HepG2 (cell line): ENCODE data around the gene CRISP3. TPM values are rescaled to one million over a fixed set of nuclear protein-coding genes. Genes with fewer than 3 reads are reported as not detected.

ENCODE experiments used
- ATAC-seq: fragments of 200-7000 bp; cut with Tn5 transposase; 3 replicates; pipeline ENCODE4 v1.9.1; 2020; ENCODE audit warnings: mild to moderate bottlenecking, moderate library complexity
- BruUV-seq: library from RNA; stranded (reverse); fragments of 400-500 nt; replicated peaks from 2 replicates; lab custom pipeline; 2021; lab: Mats Ljungman, UMichigan
- CTCF ChIA-PET: fragments of 300-600 bp; formaldehyde crosslinking; extraction: SDS; loops from one replicate; lab custom pipeline; 2021; ENCODE audit warnings: low total read pairs, inconsistent platforms, low intra/inter-chr PET ratio; lab: Yijun Ruan, JAX
- POLR2A ChIA-PET: fragments of 350-600 bp; sonication (Branson Sonifier 250); formaldehyde crosslinking; loops from one replicate; lab custom pipeline; 2020; ENCODE audit warnings: antibody characterized with exemption, inconsistent platforms; lab: Yijun Ruan, JAX
- DNase-seq: peaks from one replicate; pipeline ENCODE4 v3.0.0-alpha.2; 2015; ENCODE audit warnings: low spot score
- FAIRE-seq: peaks from 3 replicates; lab custom pipeline; 2011; peaks lifted over from hg19 to GRCh38; lab: Jason Lieb, UNC
- H2AFZ ChIP-seq: one replicate; pipeline ENCODE4 v1.6.1; 2011; ENCODE audit warnings: low read length, inconsistent platforms
- H3K27ac ChIP-seq: fragments of 300-600 bp; 3 replicates; pipeline ENCODE4 v1.8.0; 2011; ENCODE audit warnings: mixed run types, mild to moderate bottlenecking, mixed read lengths, low read length, inconsistent platforms; ENCODE audit not compliant: insufficient read depth; ENCODE audit errors: extremely low read length
- H3K27me3 ChIP-seq, 2 experiments: fragments of 200-600 bp in 1 of 2; 2 replicates in 1 of 2; 3 replicates in 1 of 2; pipeline versions ENCODE4 v1.6.0 to v1.8.0; 2011; ENCODE audit warnings: low read length in 2 of 2, mild to moderate bottlenecking in 2 of 2, moderate library complexity in 2 of 2, inconsistent platforms in 1 of 2; ENCODE audit not compliant: insufficient read depth in 2 of 2, control insufficient read depth in 1 of 2
- H3K36me3 ChIP-seq, 2 experiments: fragments of 200-600 bp in 1 of 2; replicated peaks in 1 of 2; 2 replicates in 1 of 2; 3 replicates in 1 of 2; pipeline versions ENCODE4 v1.5.1 to v1.8.0; 2011; ENCODE audit warnings: low read length in 2 of 2, inconsistent platforms in 1 of 2; ENCODE audit not compliant: insufficient read depth in 2 of 2, control insufficient read depth in 1 of 2
- H3K4me1 ChIP-seq: 2 replicates; pipeline ENCODE4 v1.5.1; 2012; ENCODE audit warnings: low read length, inconsistent platforms; ENCODE audit not compliant: insufficient read depth
- H3K4me2 ChIP-seq: 2 replicates; pipeline ENCODE4 v1.6.0; 2011; ENCODE audit warnings: low read depth, low read length, inconsistent platforms
- H3K4me3 ChIP-seq, 3 experiments: fragments of 200-600 bp in 1 of 3; sonication (generic), shearing (Covaris generic) in 1 of 3; replicated peaks in 1 of 3; 2 replicates each; pipeline ENCODE4 v1.5.1; 2011 to 2016; ENCODE audit warnings: low read length in 3 of 3, inconsistent platforms in 2 of 3, low read depth in 2 of 3, mild to moderate bottlenecking in 2 of 3, control low read depth in 1 of 3, mixed read lengths in 1 of 3; ENCODE audit not compliant: insufficient read depth in 1 of 3
- H3K79me2 ChIP-seq: one replicate; pipeline ENCODE4 v1.6.1; 2011; ENCODE audit warnings: low read length, inconsistent platforms; ENCODE audit not compliant: insufficient read depth
- H3K9ac ChIP-seq: 2 replicates; pipeline ENCODE4 v1.6.0; 2011; ENCODE audit warnings: mild to moderate bottlenecking, low read depth, low read length, inconsistent platforms; ENCODE audit not compliant: insufficient read depth
- H3K9me3 ChIP-seq: 2 replicates; pipeline ENCODE4 v1.5.1; 2012; ENCODE audit warnings: mild to moderate bottlenecking, low read length
- H4K20me1 ChIP-seq: 2 replicates; pipeline ENCODE4 v1.6.0; 2011; ENCODE audit warnings: inconsistent platforms, mild to moderate bottlenecking, low read length, moderate library complexity; ENCODE audit not compliant: insufficient read depth
- ARID2 ChIP-seq: sonication (generic); formaldehyde crosslinking; IDR thresholded peaks from 2 replicates; pipeline ENCODE4 v1.8.1; 2022; ENCODE audit warnings: mild to moderate bottlenecking, missing genetic modification reagents, borderline replicate concordance
- BHLHE40 ChIP-seq: IDR thresholded peaks from 2 replicates; pipeline ENCODE4 v1.6.1; 2011; ENCODE audit warnings: low read length, improper control_type of control experiment
- CENPT ChIP-seq: sonication (generic); formaldehyde crosslinking; IDR thresholded peaks from 2 replicates; pipeline ENCODE4 v1.8.0; 2022; ENCODE audit warnings: low read depth, mild to moderate bottlenecking, moderate library complexity, missing genetic modification reagents
- CHD2 ChIP-seq: IDR thresholded peaks from 2 replicates; pipeline ENCODE4 v1.6.1; 2011; ENCODE audit warnings: low read depth, low read length, improper control_type of control experiment
- ELF3 ChIP-seq: IDR thresholded peaks from 2 replicates; pipeline ENCODE4 v1.6.1; 2016; ENCODE audit warnings: missing genetic modification reagents, missing compliant biosample characterization
- FOXJ3 ChIP-seq: sonication (generic); formaldehyde crosslinking; IDR thresholded peaks from 2 replicates; pipeline ENCODE4 v1.4.0; 2020; ENCODE audit warnings: missing genetic modification reagents, mild to moderate bottlenecking, borderline replicate concordance
- HMG20B ChIP-seq: conservative IDR thresholded peaks from 2 replicates; pipeline ENCODE4 v1.6.1; 2016; ENCODE audit warnings: missing genetic modification reagents, missing compliant biosample characterization
- SAP130 ChIP-seq: IDR thresholded peaks from 2 replicates; pipeline ENCODE4 v1.6.1; 2016; ENCODE audit warnings: low read depth
- SPEN ChIP-seq: sonication (generic); formaldehyde crosslinking; IDR thresholded peaks from 2 replicates; pipeline ENCODE4 v1.5.1; 2020; ENCODE audit warnings: low read depth, mild to moderate bottlenecking, missing genetic modification reagents
- SRF ChIP-seq: IDR thresholded peaks from 2 replicates; pipeline ENCODE4 v1.6.1; 2011; ENCODE audit warnings: mild to moderate bottlenecking, low read depth, low read length, moderate library complexity
- TCF7L2 ChIP-seq: IDR thresholded peaks from 2 replicates; pipeline ENCODE4 v1.6.1; 2011; ENCODE audit warnings: mild to moderate bottlenecking, low read depth, low read length, moderate library complexity
- ZMAT3 ChIP-seq: sonication (generic); formaldehyde crosslinking; conservative IDR thresholded peaks from 2 replicates; pipeline ENCODE4 v1.7.0; 2021; ENCODE audit warnings: missing genetic modification reagents
- ZNF550 ChIP-seq: sonication (generic); formaldehyde crosslinking; IDR thresholded peaks from 2 replicates; pipeline ENCODE4 v1.4.0; 2020; ENCODE audit warnings: mild to moderate bottlenecking, missing genetic modification reagents, borderline replicate concordance
- ZNF558 ChIP-seq: sonication (generic); formaldehyde crosslinking; IDR thresholded peaks from 2 replicates; pipeline ENCODE4 v1.9.0; 2022; ENCODE audit warnings: mild to moderate bottlenecking, missing genetic modification reagents, borderline replicate concordance
- ZNF790 ChIP-seq: sonication (generic); formaldehyde crosslinking; IDR thresholded peaks from 2 replicates; pipeline ENCODE4 v1.8.0; 2022; ENCODE audit warnings: missing genetic modification reagents, mild to moderate bottlenecking, borderline replicate concordance
- WGBS: methylation state at CpG from one replicate; pipeline ENCODE4 v1.1.6; 2017; ENCODE audit warnings: low lambda C conversion rate; 5-methylcytosine and 5-hydroxymethylcytosine counted together
- in situ Hi-C: cut with HindIII; loops from 2 replicates; pipeline ENCODE4 v1.10.0; 2017; ENCODE audit warnings: low pct_unique_long_range_greater_than_20kb; ENCODE audit not compliant: extremely low pct_ligation_motif_present
- intact Hi-C: fragments of 100-400 bp; cut with micrococcal nuclease; formaldehyde crosslinking; loops from one replicate; pipeline ENCODE4 v1.10.0; 2022; ENCODE audit not compliant: unreplicated experiment
- polyA plus RNA-seq, 8 experiments: library from polyadenylated mRNA; depleted of rRNA in 3 of 8; stranded (reverse) in 7 of 8; unstranded in 1 of 8; fragments of >200 nt; fragmentation: Illumina TruSeq in 4 of 8; extraction: Trizol in 4 of 8; gene quantifications; 2 replicates each; pipeline versions ENCODE4 v1.2.1 to v1.2.3, GENCODE V29; 2011 to 2016; ENCODE audit warnings: low read depth in 4 of 8, missing spikeins in 1 of 8, mixed read lengths in 1 of 8; ENCODE audit not compliant: insufficient read depth in 1 of 8
- total RNA-seq, 5 experiments: library from RNA; depleted of rRNA; stranded (reverse); fragments of >200 nt; fragmentation: Illumina TruSeq; extraction: Trizol; gene quantifications; 2 replicates each; pipeline ENCODE4 v1.2.3, GENCODE V29; 2016; ENCODE audit warnings: low read depth in 1 of 5
- TF ChIP-seq, protein P1 (sequence below): sonication (generic); formaldehyde crosslinking; IDR thresholded peaks from 2 replicates; pipeline ENCODE4 v1.4.0; 2020; ENCODE audit warnings: low read depth, mild to moderate bottlenecking, missing genetic modification reagents
- TF ChIP-seq, protein P2 (sequence below): sonication (generic); formaldehyde crosslinking; IDR thresholded peaks from 2 replicates; pipeline ENCODE4 v1.8.0; 2022; ENCODE audit warnings: mild to moderate bottlenecking, missing genetic modification reagents, moderate library complexity

CRISP3 gene
- total and polyA plus RNA-seq, 2 of the 13 experiments (the other 11 are each of a cell fraction or from before 2014, with no cell fraction given): not detected

DNA sequence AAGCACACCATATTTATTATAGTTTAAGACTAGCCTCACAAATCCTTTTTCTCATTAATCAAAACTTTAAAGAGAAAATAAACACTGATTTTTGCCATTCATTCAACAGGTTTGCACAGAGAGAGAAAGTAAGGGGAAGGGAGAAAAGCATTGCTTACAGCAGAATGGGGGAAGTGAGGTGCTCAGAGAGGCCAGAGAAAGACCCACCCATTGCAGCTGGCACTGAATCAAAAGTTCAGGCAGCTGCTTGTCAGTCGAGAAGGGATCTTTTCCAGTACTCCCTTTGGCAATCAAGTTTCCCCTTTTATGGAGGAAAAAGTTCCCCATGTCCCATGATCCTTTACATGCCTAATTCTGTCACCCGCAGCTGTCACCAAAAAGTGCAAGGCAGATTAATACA lies 22.9 kb downstream of the CRISP3 start:
- Histone ChIP-seq H3K27me3 (no peaks in the 10 kb centered on the region), H3K9me3 (peaks cover 21% of the 10 kb centered on the region), H3K27ac (no peak overlapping the region), H2AFZ (no peak overlapping the region), H3K79me2 (no peaks in the 10 kb centered on the region), H3K4me1 (no peaks in the 10 kb centered on the region), H4K20me1 (no peaks in the 10 kb centered on the region), H3K36me3 (no peaks in the 10 kb centered on the region), H3K4me2 (no peak overlapping the region), H3K9ac (no peak overlapping the region), H3K4me3 (no peak overlapping the region)
- no peak for TF ChIP-seq ZMAT3 (CRISPR knock-in tag)
- TF ChIP-seq BHLHE40: no peak
- TF ChIP-seq, protein P1, sequence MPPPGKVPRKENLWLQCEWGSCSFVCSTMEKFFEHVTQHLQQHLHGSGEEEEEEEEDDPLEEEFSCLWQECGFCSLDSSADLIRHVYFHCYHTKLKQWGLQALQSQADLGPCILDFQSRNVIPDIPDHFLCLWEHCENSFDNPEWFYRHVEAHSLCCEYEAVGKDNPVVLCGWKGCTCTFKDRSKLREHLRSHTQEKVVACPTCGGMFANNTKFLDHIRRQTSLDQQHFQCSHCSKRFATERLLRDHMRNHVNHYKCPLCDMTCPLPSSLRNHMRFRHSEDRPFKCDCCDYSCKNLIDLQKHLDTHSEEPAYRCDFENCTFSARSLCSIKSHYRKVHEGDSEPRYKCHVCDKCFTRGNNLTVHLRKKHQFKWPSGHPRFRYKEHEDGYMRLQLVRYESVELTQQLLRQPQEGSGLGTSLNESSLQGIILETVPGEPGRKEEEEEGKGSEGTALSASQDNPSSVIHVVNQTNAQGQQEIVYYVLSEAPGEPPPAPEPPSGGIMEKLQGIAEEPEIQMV (CRISPR knock-in tag): no peak
- TF ChIP-seq SAP130 (CRISPR knock-in tag): no peak
- TF ChIP-seq FOXJ3: no peak
- no peak for TF ChIP-seq CHD2
- TF ChIP-seq SPEN (CRISPR knock-in tag): no peak
- TF ChIP-seq CENPT: no peak
- no peak for TF ChIP-seq ZNF790 (CRISPR knock-in tag)
- TF ChIP-seq ELF3 (CRISPR knock-in tag): no peak
- no peak for TF ChIP-seq ZNF550 (CRISPR knock-in tag)
- no peak for TF ChIP-seq ARID2 (CRISPR knock-in tag)
- TF ChIP-seq HMG20B: no peak
- TF ChIP-seq TCF7L2: no peak
- no peak for TF ChIP-seq ZNF558
- TF ChIP-seq, protein P2, sequence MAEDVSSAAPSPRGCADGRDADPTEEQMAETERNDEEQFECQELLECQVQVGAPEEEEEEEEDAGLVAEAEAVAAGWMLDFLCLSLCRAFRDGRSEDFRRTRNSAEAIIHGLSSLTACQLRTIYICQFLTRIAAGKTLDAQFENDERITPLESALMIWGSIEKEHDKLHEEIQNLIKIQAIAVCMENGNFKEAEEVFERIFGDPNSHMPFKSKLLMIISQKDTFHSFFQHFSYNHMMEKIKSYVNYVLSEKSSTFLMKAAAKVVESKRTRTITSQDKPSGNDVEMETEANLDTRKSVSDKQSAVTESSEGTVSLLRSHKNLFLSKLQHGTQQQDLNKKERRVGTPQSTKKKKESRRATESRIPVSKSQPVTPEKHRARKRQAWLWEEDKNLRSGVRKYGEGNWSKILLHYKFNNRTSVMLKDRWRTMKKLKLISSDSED (CRISPR knock-in tag): no peak
- no peak for TF ChIP-seq SRF
- ChIA-PET CTCF (no interaction called here), POLR2A (no interaction called here)
- 0% methylated on average over 2 of the region's 2 CpGs for WGBS
- no peak for FAIRE-seq
- no TSS peak for BruUV-seq
- no peak for ATAC-seq
- in situ Hi-C loops: no loop called here
- DNase-seq: no peak
- intact Hi-C loops: no loop called here
